GM19455 (cell line): ENCODE results near the gene NRG3.

Experiments used
- ATAC-seq: cut with Tn5 transposase; IDR thresholded peaks from one replicate; pipeline ENCODE4 v1.9.1; 2021; ENCODE audit not compliant: unreplicated experiment

Gene NRG3

GRCh38 chr10:81882011-81882410 is 7.0 kb downstream of the NRG3 start:
- no peak for ATAC-seq

GRCh38 chr10:81884856-81885255 is 9.9 kb downstream of the NRG3 start:
- ATAC-seq = no peak

GRCh38 chr10:81885491-81885890 is 10.5 kb downstream of the NRG3 start:
- ATAC-seq = no peak

- no peak for ATAC-seq
Observed at GRCh38 chr10:81886939-81887338, 11.9 kb downstream of the NRG3 start.

- no peak for ATAC-seq
Observed at GRCh38 chr10:81889181-81889769, 14.3 kb downstream of the NRG3 start.

- ATAC-seq = no peak
Observed at GRCh38 chr10:81894616-81895015, 19.6 kb downstream of the NRG3 start.

GRCh38 chr10:81898518-81898917 is 23.5 kb downstream of the NRG3 start:
- ATAC-seq = no peak

GRCh38 chr10:81900989-81901388 is 26.0 kb downstream of the NRG3 start:
- no peak for ATAC-seq

GRCh38 chr10:81903472-81903871 is 28.5 kb downstream of the NRG3 start:
- no peak for ATAC-seq

GRCh38 chr10:81905161-81905560 is 30.2 kb downstream of the NRG3 start:
- no peak for ATAC-seq

GRCh38 chr10:81909453-81909852 is 34.5 kb downstream of the NRG3 start:
- no peak for ATAC-seq

- no peak for ATAC-seq
Observed at GRCh38 chr10:81911328-81911727, 36.3 kb downstream of the NRG3 start.

GRCh38 chr10:81914736-81915503 is 39.9 kb downstream of the NRG3 start:
- ATAC-seq = no peak

GRCh38 chr10:81915504-81915897 is 40.5 kb downstream of the NRG3 start:
- ATAC-seq = no peak

GRCh38 chr10:81917666-81918065 is 42.7 kb downstream of the NRG3 start:
- ATAC-seq = no peak

- no peak for ATAC-seq
Observed at GRCh38 chr10:81918766-81919165, 43.8 kb downstream of the NRG3 start.

- no peak for ATAC-seq
Observed at GRCh38 chr10:81920213-81920829, 45.3 kb downstream of the NRG3 start.

GRCh38 chr10:81928119-81928518 is 53.1 kb downstream of the NRG3 start:
- ATAC-seq = no peak

GRCh38 chr10:81943583-81943982 is 68.6 kb downstream of the NRG3 start:
- no peak for ATAC-seq

- no peak for ATAC-seq
Observed at GRCh38 chr10:81944609-81945008, 69.6 kb downstream of the NRG3 start.

GRCh38 chr10:81949283-81949682 is 74.3 kb downstream of the NRG3 start:
- no peak for ATAC-seq

GRCh38 chr10:81950358-81950757 is 75.4 kb downstream of the NRG3 start:
- no peak for ATAC-seq
